Mammary epithelial cell (primary cell): ENCODE data around the gene ASB18.

Experiments used
- EZH2 ChIP-seq: IDR thresholded peaks from 2 replicates; pipeline ENCODE4 v1.6.1; 2012; ENCODE audit warnings: low read length, inconsistent platforms, borderline replicate concordance
- TF ChIP-seq, protein P1 (sequence below), 2 donors: IDR thresholded peaks in 1 of 2; conservative IDR thresholded peaks in 1 of 2; 2 replicates each; pipeline ENCODE4 v1.5.1; 2011 to 2012; ENCODE audit warnings: inconsistent platforms in 2 of 2, low read length in 2 of 2, mild to moderate bottlenecking in 2 of 2, control low read depth in 1 of 2, low read depth in 1 of 2; ENCODE audit not compliant: insufficient read depth in 1 of 2; ENCODE audit errors: extremely low read depth in 1 of 2

DNA sequence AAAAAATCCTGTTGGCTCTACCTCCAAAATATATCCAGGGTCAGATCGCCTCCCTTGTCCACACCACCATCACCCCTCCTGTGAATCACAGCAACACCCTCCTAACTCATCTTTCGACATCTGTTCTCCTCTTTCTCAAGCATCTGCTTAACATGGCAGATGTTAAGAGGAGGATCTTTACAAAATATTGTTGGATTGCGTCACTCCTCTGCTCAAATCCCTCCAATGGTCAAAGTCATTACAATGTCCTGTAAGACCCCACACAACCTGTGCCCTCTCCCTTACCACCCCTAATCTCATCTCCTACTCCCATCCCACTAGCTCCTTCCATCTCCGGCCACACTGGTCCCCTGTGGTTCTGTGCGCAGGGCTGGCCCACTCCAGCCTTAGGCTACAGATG is 59.3 kb downstream of the ASB18 start:
- TF ChIP-seq, protein P1, sequence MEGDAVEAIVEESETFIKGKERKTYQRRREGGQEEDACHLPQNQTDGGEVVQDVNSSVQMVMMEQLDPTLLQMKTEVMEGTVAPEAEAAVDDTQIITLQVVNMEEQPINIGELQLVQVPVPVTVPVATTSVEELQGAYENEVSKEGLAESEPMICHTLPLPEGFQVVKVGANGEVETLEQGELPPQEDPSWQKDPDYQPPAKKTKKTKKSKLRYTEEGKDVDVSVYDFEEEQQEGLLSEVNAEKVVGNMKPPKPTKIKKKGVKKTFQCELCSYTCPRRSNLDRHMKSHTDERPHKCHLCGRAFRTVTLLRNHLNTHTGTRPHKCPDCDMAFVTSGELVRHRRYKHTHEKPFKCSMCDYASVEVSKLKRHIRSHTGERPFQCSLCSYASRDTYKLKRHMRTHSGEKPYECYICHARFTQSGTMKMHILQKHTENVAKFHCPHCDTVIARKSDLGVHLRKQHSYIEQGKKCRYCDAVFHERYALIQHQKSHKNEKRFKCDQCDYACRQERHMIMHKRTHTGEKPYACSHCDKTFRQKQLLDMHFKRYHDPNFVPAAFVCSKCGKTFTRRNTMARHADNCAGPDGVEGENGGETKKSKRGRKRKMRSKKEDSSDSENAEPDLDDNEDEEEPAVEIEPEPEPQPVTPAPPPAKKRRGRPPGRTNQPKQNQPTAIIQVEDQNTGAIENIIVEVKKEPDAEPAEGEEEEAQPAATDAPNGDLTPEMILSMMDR (conservative IDR thresholded peaks at IDR 0.05 in 1 of 2, IDR thresholded peaks at IDR 0.05 in 1 of 2; ENCODE audit: extremely low read depth in 1 of 2, insufficient read depth in 1 of 2, low read depth in 1 of 2, low read length in 2 of 2): no peak
- no peak for TF ChIP-seq EZH2
